Measurements from ENCODE around the gene PRF1. TPM values are rescaled to one million over a fixed set of nuclear protein-coding genes. Genes with fewer than 3 reads are reported as not detected.

Gene PRF1
- total and polyA plus RNA-seq, 4 donors = 2.5 to 3.1 (median 2.8) TPM

DNA sequence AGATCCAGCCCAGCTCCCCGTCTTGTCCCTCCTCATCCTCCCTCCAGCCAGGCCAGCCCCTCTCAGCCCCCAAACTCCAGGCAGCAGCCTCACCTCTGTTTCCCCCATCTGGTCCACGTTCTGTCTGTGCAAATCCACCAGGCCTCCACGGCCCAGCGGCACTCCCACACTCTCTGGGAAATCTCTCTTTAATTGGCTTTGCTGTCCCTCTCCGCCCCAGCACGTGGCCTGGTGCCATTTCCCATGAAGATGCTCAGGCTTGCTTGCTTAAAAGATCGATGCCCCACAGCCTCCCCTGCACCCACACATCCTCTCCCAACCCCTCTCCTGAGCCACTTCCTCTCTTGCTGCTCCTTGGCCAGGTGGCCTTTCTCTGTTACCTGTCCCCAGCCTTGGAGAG, 39.3 kb downstream of the PRF1 start:
- H3K9me3 ChIP-seq (ENCODE audit: control insufficient read depth in 4 of 4, low read length in 3 of 4) = no peaks in the 10 kb centered on the region
- no peak overlapping the region for H3K4me3 ChIP-seq (ENCODE audit: low read depth in 1 of 3, low read length in 3 of 3)
- no peaks in the 10 kb centered on the region for H3K36me3 ChIP-seq (ENCODE audit: control insufficient read depth in 4 of 4, insufficient read depth in 3 of 4, low read depth in 1 of 4, low read length in 3 of 4)
- no peak for DNase-seq (ENCODE audit: low spot score)
- TF ChIP-seq RXRA (IDR thresholded peaks at IDR 0.05) (no peak), TAF1 (conservative IDR thresholded peaks at IDR 0.05) (no peak), HNF4G (IDR thresholded peaks at IDR 0.05) (no peak), EGR1 (IDR thresholded peaks at IDR 0.05; ENCODE audit: low read depth in 2 of 2) (no peak), YY1 (IDR thresholded peaks at IDR 0.05) (no peak), ZBTB33 (IDR thresholded peaks at IDR 0.05) (no peak), FOXA1 (IDR thresholded peaks at IDR 0.05) (no peak), NR2F2 (IDR thresholded peaks at IDR 0.05) (no peak), FOXA2 (IDR thresholded peaks at IDR 0.05) (no peak), MAX (IDR thresholded peaks at IDR 0.05) (no peak), JUND (IDR thresholded peaks at IDR 0.05) (no peak), HNF4A (conservative IDR thresholded peaks at IDR 0.05) (no peak), ATF3 (IDR thresholded peaks at IDR 0.05) (no peak), SP1 (IDR thresholded peaks at IDR 0.05) (no peak), RAD21 (IDR thresholded peaks at IDR 0.05) (no peak)
- TF ChIP-seq, protein P1, sequence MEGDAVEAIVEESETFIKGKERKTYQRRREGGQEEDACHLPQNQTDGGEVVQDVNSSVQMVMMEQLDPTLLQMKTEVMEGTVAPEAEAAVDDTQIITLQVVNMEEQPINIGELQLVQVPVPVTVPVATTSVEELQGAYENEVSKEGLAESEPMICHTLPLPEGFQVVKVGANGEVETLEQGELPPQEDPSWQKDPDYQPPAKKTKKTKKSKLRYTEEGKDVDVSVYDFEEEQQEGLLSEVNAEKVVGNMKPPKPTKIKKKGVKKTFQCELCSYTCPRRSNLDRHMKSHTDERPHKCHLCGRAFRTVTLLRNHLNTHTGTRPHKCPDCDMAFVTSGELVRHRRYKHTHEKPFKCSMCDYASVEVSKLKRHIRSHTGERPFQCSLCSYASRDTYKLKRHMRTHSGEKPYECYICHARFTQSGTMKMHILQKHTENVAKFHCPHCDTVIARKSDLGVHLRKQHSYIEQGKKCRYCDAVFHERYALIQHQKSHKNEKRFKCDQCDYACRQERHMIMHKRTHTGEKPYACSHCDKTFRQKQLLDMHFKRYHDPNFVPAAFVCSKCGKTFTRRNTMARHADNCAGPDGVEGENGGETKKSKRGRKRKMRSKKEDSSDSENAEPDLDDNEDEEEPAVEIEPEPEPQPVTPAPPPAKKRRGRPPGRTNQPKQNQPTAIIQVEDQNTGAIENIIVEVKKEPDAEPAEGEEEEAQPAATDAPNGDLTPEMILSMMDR (IDR thresholded peaks at IDR 0.05; ENCODE audit: low read depth, low read length, missing input control) = no peak
- TF ChIP-seq, protein P2, sequence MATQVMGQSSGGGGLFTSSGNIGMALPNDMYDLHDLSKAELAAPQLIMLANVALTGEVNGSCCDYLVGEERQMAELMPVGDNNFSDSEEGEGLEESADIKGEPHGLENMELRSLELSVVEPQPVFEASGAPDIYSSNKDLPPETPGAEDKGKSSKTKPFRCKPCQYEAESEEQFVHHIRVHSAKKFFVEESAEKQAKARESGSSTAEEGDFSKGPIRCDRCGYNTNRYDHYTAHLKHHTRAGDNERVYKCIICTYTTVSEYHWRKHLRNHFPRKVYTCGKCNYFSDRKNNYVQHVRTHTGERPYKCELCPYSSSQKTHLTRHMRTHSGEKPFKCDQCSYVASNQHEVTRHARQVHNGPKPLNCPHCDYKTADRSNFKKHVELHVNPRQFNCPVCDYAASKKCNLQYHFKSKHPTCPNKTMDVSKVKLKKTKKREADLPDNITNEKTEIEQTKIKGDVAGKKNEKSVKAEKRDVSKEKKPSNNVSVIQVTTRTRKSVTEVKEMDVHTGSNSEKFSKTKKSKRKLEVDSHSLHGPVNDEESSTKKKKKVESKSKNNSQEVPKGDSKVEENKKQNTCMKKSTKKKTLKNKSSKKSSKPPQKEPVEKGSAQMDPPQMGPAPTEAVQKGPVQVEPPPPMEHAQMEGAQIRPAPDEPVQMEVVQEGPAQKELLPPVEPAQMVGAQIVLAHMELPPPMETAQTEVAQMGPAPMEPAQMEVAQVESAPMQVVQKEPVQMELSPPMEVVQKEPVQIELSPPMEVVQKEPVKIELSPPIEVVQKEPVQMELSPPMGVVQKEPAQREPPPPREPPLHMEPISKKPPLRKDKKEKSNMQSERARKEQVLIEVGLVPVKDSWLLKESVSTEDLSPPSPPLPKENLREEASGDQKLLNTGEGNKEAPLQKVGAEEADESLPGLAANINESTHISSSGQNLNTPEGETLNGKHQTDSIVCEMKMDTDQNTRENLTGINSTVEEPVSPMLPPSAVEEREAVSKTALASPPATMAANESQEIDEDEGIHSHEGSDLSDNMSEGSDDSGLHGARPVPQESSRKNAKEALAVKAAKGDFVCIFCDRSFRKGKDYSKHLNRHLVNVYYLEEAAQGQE (IDR thresholded peaks at IDR 0.05) = no peak
- 86% methylated on average over 7 of the region's 7 CpGs for WGBS
- no peak overlapping the region for H3K27ac ChIP-seq (ENCODE audit: low read depth in 1 of 2, low read length in 2 of 2)
- no peak overlapping the region for H3K9ac ChIP-seq (ENCODE audit: low read depth in 1 of 2, low read length in 2 of 2)
- peaks cover 0 to 3% (median 0%) of the 10 kb centered on the region in 4 donors for H3K4me1 ChIP-seq (ENCODE audit: control insufficient read depth in 4 of 4, insufficient read depth in 4 of 4, low read length in 3 of 4)
- no peaks in the 10 kb centered on the region for H3K27me3 ChIP-seq (ENCODE audit: control insufficient read depth in 4 of 4, insufficient read depth in 4 of 4, low read length in 3 of 4)
